Measurements from ENCODE around the gene PTGFRN.
"Not testable (repeated sequence)": the region's sequence is repeated elsewhere in the genome, so short reads cannot be mapped to it uniquely, and the experiment has no call there.

Gene PTGFRN

DNA sequence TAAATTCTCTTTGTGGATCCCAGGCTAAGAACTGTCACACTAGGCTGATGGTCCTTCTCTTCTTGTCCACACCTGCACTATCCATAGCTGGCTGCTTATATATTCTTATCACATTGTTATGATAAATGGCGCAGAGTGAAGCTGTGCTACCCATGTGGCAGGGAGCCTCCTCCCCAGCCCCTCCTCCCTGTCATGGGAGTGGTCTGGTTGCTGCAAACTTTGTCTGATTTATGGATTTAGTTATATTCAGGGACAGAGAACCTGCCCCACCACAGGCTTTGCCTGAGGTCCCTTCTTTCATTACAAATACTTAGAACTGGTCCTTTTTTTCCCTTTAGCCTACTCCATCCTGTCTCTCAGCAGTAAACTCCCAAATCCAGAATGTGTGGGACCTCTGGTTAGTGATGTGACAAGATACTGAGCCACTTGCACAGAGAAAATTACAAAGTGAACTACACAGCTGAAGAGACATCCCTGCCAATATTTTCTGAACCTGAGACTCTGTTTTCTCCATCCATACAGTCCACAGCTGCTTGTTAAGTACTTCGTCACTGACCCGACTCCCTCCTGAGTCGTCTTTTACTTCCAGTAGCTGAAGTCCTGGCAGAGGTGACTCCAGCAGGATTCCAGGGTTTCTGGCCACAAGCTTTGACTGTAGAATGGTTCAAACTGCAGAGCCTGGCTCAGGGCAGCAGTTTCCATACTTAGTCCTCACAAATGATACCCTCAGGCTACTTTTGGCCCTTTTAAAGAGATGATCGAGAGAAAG, 37.6 kb downstream of the PTGFRN start:
- no peak for DNase-seq

DNA sequence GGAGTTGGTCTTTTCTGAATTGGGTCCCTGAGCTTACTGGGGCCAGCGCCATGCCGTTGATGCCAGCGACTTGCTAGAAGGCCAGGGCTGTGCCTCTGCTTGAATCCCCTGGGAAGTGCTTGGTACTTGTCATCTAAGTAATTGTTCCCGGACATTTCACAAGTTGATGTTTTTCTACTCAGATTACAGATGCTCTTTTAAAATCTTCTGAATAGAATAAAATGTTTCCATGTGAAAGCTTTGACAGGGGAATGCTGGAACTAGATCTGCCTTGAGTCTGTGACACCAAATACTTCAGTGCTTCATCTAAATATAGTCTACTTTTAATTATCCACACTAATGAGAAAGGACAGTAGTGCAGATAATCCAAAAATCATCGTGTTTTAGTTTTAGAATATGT, 38.3 kb downstream of the PTGFRN start:
- no peak for DNase-seq

DNA sequence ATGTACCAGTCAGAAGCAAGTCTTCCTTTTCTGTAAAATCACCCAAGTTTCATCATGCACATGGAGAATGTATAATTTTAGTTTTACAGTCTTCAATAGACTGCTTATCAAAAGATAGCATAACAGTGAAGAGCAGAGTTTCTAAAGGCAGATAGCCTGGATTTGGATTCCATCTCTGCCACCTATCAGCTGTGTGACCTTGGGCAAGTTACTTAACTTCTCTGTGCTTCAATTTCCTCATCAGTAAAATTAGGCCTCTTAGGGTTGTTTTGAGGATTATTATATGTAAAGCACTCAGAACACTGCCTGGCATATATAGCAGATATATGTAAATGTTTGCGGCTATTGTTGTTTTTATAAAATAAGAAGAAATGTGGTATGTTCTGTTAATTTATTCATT, 38.9 kb downstream of the PTGFRN start:
- DNase-seq = no peak

DNA sequence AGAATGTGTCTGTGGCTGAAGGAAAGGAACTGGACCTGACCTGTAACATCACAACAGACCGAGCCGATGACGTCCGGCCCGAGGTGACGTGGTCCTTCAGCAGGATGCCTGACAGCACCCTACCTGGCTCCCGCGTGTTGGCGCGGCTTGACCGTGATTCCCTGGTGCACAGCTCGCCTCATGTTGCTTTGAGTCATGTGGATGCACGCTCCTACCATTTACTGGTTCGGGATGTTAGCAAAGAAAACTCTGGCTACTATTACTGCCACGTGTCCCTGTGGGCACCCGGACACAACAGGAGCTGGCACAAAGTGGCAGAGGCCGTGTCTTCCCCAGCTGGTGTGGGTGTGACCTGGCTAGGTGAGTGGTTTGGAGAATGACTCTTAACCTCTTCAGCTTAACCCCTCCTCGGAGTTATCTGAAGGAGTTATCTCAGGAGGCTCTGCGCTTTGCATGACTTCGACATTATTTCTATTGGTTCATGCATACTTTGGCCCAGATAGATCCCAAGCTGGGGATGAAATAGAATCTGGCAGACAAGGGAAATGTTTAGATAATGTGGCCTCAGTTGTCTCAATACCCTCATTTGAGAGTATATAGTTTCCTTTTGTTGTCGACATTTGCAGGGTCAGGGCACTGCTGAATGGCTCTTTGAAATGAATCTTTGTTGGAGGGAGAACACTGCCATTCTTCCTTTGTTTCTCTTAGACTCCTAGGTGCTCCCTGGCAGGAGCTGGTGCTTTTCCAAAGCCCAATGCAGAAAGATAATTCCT, 39.7 kb downstream of the PTGFRN start:
- DNase-seq = no peak

DNA sequence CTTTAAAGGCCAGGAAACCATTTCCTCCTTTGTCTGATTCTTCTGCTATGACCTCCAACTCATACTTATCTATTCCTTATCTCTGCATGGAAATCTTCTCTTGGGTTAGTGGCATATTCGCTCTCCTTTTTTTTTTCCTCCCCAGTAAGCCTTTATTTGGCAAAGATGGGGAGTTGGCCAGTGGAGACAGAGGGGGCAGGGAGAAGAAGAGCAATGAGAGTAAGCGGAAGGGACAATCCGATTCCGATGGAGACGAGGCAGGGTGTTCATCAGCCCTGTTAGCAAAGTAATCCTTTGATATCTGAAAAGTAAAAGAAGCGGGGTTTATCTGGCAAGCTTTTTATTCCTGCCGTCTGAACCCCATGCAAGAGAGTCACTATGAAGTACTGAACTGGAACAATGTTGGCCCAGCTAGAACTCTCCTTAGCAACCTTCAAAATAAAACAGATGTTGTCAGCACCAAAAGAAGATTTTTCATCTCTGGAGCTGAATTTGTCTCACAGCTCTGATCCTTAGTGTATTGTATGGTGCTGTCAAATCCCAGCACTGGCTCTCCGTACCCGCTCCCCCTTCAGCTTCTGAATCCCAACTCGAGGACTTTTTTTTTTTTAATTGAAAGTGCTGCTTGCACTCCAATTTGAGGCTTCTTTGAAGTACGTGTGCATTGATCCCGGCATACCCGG, 40.9 kb downstream of the PTGFRN start:
- no peak for DNase-seq

DNA sequence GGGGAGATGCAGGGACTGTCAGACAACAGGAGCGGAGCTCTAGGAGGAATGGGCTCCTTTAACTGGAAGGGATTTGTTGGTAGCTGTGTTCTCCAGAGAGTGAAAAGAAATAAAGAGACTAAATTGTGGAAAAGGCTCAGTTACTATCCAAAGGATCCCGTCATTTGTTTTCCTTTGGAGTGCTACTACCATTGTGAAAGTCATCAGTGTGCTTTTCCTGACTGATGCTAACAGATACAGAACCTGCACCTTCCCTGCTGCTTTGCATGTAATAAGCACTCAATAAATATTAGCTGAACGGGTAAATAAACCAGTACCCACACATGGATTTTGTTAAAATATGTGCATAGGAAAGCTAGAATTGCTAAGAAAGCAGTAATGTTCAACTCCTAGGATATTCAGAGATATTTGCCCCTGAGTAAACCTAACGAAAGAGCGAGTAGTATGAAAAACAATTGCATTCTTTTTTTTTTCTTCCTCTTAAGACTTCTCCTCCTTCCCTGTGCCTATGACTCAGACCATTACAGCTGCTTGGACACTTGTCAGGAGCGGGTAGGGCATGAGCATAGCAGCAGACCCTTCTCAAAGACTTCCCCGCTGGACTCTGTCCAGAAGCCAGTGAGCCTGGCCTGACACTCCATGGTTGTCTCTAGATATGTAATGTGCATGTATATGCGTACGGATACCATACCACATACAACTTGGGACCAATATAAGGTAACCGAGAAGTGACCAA, 41.7 kb downstream of the PTGFRN start:
- DNase-seq = peak in 1 of 2 experiments; percentile 43

DNA sequence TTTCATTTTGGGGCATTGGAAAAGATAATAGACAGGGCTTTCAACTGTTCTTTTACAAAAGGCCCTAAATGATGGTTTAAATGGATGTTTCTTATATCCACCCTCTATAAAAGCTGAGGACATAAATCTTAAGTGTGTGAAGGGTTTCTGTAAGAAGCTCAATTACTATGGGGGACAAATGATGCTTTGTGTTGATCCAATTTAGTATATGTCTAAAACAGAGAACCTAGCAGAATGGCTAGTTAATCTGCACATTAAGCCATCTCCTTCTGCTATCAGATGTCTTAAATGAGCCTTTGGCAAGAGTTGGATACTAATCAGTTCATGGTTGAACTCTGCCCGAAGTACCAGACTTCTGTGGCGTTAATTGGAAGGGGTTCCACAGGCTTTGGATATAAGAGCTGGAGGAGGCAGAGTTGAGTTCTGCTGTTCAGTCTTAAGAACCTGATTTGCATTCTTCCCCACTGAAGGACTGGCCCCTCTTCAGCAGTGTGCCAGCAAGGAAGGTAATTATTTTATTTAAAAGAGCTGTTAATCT, 43.1 kb downstream of the PTGFRN start:
- peak in 1 of 2 experiments; percentile 52 for DNase-seq

DNA sequence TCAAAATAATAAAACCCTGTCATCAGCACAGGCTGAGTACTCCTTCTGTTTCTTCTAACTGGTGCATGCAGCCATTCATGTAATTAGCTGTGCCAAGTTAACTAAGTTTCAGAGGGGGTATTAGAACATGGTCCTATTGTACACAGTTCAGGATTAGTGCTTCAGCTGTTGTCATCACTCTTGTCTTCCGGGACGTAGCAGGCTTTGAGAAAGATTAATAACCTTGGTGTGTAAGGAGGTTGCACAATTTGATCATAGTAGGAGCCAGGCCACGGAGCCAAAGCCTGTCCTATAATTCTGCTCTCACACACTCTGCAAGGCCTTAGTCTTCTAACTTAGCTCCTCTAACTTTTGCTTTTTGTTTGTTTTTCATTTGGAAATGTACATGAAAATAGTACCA, 44.7 kb downstream of the PTGFRN start:
- no peak for DNase-seq

DNA sequence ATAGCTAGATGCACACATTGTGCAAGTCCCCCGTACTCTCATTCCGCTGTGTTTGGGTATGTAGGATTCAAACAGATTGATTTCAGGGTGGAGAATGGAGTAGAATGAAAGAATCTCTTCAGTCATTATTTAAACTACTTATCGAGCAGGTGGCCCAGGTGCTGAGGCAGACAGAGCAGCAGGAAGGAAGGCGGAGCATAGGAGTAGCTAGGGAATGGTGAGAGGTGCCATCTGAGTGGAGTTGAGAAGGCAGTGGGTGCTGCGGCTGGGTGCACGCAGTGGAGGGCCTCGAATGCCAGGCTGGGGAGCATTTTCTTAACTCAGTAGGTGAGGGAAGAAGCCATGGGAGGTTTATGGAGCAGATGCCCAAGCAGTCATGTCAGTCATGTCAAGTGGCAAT, 46.7 kb downstream of the PTGFRN start:
- DNase-seq = no peak

DNA sequence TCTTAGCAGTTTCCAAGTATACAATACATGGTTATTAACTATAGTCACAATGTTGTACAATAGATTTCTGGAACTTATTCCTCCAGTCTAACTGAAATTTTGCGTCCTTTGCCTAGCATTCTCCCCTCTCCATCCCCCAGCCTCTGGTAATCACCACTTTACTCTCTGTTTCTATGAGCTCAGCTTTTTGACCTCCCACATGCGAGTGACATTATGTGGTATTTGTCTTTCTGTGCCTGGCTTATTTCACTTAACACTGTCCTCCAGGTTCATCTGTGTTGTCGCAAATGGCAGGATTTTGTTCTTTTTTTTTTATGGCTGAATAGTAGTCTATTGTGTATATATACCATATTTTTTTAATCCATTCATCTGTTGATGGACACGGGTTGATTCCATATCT, 47.9 kb downstream of the PTGFRN start:
- no peak for DNase-seq

DNA sequence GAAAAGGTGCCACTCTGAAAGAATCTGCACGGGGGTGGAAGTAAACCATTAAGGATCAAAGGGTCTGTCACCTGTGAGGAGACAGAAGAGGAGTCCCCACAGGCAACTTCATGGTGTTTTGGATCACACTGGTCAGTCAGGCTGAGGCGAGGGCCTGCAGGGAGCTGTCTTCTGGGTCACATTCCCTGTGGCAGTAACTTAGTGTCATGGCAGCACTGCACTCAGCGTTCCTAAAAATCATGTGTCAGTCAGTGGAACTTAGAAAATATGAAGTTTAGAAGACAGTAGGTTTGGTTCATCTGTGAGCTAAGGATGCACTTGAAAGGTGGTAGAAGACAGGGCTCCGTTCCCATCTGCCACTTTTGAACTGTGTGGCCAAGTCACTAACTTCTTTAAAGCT, 48.4 kb downstream of the PTGFRN start:
- no peak for DNase-seq

DNA sequence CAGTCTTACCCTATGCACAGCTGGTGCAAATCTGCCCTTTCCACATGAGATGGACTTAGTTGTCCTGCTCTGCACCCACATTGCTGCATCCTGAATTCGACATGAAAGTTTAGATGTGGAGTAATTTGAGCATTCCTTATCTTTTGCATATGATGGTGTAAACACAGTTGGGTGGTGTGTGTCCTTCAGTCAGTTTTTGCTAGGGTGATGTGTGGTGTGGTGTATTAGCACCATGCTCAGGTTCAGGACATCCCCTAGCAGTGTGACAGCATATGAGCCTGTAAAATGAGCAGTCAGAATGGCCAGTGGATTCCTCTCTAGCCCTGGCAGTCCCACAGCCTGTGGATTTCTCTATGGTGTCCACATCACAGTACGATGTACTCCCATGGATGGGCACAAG, 49.3 kb downstream of the PTGFRN start:
- DNase-seq = no peak

DNA sequence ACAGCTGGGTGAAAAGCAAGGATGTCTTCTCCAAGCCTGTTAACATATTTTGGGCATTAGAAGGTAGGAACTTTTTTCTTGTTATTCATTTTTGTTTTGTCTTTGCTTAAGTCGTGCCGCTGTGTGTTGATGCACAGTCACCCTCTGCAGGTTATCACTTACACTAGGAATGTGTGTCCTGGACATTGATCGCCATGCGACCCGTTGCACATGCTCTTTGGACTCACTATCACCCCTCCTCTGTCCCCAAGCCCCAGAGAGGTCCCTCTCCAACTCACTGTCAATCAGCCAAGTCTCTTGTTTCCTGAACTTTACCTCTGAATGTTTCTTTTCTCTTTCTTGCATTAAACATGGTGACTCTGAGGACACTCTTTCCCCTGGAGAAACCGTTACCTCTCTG, 51.9 kb downstream of the PTGFRN start:
- DNase-seq = no peak

DNA sequence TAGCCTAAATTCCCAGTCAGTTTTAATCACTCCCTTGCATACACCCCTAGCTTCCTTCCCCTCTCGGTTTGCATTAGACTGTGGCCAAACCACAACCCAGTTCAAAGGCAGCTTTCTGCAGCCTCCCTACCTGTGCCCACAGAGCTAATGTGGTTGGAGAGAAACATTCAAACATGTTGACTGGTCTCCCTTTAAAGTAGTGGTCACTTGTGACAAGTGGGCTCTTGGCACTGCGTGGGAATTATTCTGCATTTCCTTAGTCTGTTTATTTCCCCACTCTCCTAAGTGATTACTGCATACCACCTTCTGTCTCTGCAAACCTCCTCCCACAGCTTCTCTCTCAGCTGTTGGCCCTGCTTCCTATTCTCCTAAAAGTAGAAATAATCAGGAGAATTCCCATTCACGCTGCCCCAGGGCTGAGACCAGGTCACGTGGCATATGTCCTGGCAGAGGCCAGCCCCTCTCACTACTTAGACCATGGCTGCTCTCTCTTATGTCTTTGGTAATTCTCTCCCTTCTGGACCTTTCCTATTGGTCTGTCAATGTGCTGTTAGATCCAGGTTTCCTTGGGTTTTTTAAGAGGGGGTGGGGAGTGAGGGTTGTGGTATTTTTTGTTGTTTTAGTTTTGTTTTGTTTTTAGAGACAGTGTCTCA, 53.4 kb downstream of the PTGFRN start:
- no peak for DNase-seq

DNA sequence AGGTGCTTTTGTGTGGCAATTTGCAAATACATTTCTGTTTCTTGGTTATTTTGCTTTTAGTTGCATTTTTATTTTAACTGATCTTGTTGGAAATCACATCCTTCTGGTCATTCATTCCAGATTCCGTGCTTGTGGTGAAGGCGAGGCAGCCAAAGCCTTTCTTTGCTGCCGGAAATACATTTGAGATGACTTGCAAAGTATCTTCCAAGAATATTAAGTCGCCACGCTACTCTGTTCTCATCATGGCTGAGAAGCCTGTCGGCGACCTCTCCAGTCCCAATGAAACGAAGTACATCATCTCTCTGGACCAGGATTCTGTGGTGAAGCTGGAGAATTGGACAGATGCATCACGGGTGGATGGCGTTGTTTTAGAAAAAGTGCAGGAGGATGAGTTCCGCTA, 57.1 kb downstream of the PTGFRN start:
- DNase-seq = no peak

DNA sequence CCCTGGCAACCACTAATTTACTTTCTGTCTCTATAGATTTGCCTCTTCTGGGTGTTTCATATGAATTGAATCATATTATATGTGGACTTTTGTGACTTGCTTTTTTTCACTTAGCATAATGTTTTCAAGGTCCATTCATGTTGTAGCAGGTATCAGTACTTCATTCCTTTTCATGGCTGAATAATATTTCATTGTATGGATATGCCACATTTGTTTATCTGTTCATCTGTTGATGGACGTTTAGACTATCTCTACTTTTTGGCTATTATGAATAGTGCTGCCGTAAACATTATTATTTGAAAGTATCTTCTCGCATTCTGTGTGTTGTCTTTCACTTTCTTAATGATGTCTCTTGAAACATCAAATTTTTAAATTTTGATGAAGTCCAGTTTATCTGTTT, 59.0 kb downstream of the PTGFRN start:
- no peak for DNase-seq

DNA sequence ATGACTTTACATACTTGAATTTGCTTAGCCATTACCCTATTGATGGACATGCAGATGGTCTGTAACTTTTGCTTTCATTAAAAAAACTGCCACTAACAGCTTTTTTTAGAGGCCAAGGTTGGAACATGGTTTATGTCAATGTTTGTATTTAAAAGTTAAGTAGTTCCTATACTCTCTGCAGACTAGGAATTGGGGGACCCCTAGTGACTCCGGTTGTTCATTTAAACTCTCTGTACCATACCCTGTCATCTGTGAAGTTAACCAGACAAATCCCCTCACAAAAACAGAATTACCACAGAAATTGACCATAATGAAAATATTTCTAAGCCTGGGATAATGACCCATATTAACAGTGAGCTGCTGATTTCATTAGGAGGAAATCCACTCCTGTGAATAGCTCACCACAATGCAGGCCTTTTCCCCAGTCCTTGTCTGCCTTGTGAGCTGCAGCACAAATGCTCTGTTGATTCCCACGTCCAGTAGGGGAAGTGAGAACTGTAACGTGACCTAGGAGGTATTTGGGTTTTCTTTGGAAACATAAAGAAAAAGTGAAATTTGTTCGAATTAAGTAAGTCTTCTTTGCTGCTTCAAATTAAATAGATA, 61.6 kb downstream of the PTGFRN start:
- DNase-seq = no peak

DNA sequence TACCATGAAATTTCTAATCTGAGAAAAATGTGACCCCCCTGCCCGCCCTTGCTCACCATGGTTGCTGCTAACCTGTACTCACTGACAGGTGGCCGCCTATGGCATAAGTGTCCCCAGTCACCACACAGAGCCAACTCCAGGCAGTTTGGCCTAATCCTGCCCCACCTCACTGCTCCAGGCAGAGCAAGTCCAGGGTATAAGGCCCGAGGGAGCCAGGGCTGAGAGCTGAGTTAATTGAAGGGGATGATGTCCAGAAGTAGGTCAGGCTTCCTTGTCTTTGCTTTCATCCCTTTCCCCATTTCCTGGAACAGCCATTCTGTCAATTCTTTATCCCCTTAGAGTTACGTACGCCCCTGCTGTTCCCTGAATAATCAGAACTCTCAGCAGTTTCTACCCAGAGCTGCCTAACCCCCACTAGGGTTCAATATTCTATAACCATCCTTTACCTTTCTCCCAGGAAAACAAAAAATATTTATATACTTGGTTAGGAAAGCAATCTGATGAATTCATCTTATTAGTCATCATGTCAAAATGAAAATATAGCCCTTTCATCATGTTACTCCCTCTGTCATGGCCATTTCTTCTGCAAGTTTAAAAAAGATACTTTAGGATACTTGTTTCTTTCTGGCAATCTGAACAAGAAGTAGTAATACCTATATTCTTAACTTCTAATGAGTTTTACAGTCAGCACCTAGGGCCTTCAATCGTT, 62.4 kb downstream of the PTGFRN start:
- DNase-seq = no peak

DNA sequence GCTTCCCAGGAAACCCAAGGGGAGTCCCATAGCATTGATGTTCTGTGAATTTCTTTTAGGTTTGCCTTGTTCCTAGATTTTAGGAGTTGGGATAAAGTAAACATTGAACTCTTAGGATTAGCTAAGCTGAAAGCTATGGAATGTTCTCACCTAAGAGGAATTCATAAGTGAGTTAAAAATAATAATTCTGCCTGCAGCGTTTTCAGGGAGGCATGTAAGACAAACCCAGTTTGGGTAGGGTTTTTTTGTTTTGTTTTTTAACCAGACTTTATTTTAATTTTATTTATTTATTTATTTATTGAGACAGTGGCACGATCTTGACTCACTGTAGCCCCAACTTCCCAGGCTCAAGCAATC, 62.9 kb downstream of the PTGFRN start:
- DNase-seq = no peak

DNA sequence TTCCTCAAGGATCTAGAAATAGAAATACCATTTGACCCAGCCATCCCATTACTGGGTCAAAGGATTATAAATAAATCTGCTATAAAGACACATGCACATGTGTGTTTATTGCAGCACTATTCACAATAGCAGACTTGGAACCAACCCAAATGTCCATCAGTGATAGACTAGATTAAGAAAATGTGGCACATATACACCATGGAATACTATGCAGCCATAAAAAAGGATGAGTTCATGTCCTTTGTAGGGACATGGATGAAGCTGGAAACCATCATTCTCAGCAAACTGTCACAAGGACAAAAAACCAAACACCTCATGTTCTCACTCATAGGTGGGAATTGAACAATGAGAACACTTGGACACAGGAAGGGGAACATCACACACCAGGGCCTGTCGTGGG, 70.6 kb downstream of the PTGFRN start:
- DNase-seq = not testable (repeated sequence)

DNA sequence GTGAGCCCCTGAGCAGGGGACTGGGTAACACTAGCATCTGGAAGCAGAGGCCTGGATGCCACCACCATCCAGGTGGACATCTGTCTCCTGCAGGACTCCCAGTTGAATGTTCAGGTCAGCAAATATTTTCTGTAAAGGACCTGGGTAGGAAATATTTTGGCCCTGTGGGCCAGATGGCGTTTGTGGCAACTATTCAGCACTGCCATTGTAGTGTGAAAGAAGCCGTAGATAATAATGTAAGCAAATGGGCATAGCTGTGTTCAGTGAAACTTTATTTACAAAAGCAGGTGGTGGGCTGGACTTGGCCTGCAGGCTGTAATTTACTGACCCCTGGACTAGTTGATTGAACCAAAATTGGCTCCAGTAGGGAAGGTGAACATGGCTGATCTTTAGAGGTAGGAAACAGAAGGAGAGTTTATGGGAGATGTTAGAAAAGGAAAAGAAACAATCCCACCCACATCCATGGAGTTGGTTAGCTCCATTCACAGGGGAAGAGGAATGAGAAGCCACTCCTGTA, 71.9 kb downstream of the PTGFRN start:
- DNase-seq = peak; percentile 12 to 60

All from NCI-H446 (cell line).